HEK293T (cell line): Measurements from ENCODE around the gene OLIG1.

Experiments used
- CTCF ChIA-PET: fragments of 350-600 bp; formaldehyde crosslinking; extraction: SDS; loops from one replicate; lab custom pipeline; 2021; ENCODE audit warnings: antibody characterized with exemption, inconsistent platforms; lab: Yijun Ruan, JAX
- POLR2A ChIA-PET: fragments of 350-600 bp; formaldehyde crosslinking; extraction: SDS; loops from one replicate; lab custom pipeline; 2020; ENCODE audit warnings: antibody characterized with exemption, inconsistent platforms; lab: Yijun Ruan, JAX
- DNase-seq: peaks from one replicate; pipeline ENCODE4 v3.0.0; 2012; ENCODE audit warnings: mixed read lengths; ENCODE audit errors: extremely low spot score
- ARNT ChIP-seq: fragments of 450-650 bp; IDR thresholded peaks from 2 replicates; pipeline ENCODE4 v1.6.1; 2017; ENCODE audit warnings: mild to moderate bottlenecking
- BHLHE40 ChIP-seq: fragments of 450-650 bp; IDR thresholded peaks from 2 replicates; pipeline ENCODE4 v1.6.1; 2016; ENCODE audit warnings: mild to moderate bottlenecking, moderate library complexity, borderline replicate concordance
- CTBP1 ChIP-seq: fragments of 450-650 bp; IDR thresholded peaks from 2 replicates; pipeline ENCODE4 v1.6.1; 2016; ENCODE audit warnings: borderline replicate concordance
- ELF4 ChIP-seq: fragments of 450-650 bp; IDR thresholded peaks from 2 replicates; pipeline ENCODE4 v1.6.1; 2017; ENCODE audit warnings: antibody characterized with exemption
- FOXA1 ChIP-seq: fragments of 450-650 bp; IDR thresholded peaks from 2 replicates; pipeline ENCODE4 v1.6.1; 2016; ENCODE audit warnings: mild to moderate bottlenecking
- FOXK2 ChIP-seq: fragments of 450-650 bp; IDR thresholded peaks from 2 replicates; pipeline ENCODE4 v1.6.1; 2016; ENCODE audit warnings: mild to moderate bottlenecking
- FOXM1 ChIP-seq: fragments of 450-650 bp; IDR thresholded peaks from 2 replicates; pipeline ENCODE4 v1.6.1; 2017; ENCODE audit warnings: mild to moderate bottlenecking, borderline replicate concordance
- HDGF ChIP-seq: fragments of 450-650 bp; IDR thresholded peaks from 2 replicates; pipeline ENCODE4 v1.6.1; 2017; ENCODE audit warnings: antibody characterized with exemption, borderline replicate concordance
- L3MBTL2 ChIP-seq: fragments of 450-650 bp; conservative IDR thresholded peaks from 2 replicates; pipeline ENCODE4 v1.6.1; 2016; ENCODE audit warnings: mild to moderate bottlenecking
- LEF1 ChIP-seq: fragments of 450-650 bp; IDR thresholded peaks from 2 replicates; pipeline ENCODE4 v1.6.1; 2017; ENCODE audit warnings: mild to moderate bottlenecking, borderline replicate concordance
- NFRKB ChIP-seq: fragments of 450-650 bp; IDR thresholded peaks from 2 replicates; pipeline ENCODE4 v1.6.1; 2016; ENCODE audit warnings: mild to moderate bottlenecking, moderate library complexity
- PKNOX1 ChIP-seq: fragments of 450-650 bp; IDR thresholded peaks from 2 replicates; pipeline ENCODE4 v1.6.1; 2016
- SP1 ChIP-seq: fragments of 450-650 bp; IDR thresholded peaks from 2 replicates; pipeline ENCODE4 v1.6.1; 2017
- SUZ12 ChIP-seq: fragments of 450-650 bp; IDR thresholded peaks from 2 replicates; pipeline ENCODE4 v1.6.1; 2016; ENCODE audit warnings: mild to moderate bottlenecking
- TARDBP ChIP-seq: fragments of 450-650 bp; IDR thresholded peaks from 2 replicates; pipeline ENCODE4 v1.6.1; 2016
- ZNF384 ChIP-seq: fragments of 450-650 bp; IDR thresholded peaks from 2 replicates; pipeline ENCODE4 v1.6.1; 2016

The OLIG1 gene

GRCh38 chr21:33030633-33031032 is 39.3 kb upstream of the OLIG1 start:
- ChIA-PET CTCF (no interaction called here), POLR2A (no interaction called here)
- DNase-seq, result no peak
- TF ChIP-seq ARNT (no peak), FOXM1 (no peak), PKNOX1 (no peak), BHLHE40 (no peak), FOXK2 (no peak), LEF1 (no peak), HDGF (no peak), SP1 (no peak), L3MBTL2 (no peak), TARDBP (no peak), SUZ12 (no peak), ELF4 (no peak), ZNF384 (no peak), FOXA1 (no peak), NFRKB (no peak), CTBP1 (no peak)

DNA sequence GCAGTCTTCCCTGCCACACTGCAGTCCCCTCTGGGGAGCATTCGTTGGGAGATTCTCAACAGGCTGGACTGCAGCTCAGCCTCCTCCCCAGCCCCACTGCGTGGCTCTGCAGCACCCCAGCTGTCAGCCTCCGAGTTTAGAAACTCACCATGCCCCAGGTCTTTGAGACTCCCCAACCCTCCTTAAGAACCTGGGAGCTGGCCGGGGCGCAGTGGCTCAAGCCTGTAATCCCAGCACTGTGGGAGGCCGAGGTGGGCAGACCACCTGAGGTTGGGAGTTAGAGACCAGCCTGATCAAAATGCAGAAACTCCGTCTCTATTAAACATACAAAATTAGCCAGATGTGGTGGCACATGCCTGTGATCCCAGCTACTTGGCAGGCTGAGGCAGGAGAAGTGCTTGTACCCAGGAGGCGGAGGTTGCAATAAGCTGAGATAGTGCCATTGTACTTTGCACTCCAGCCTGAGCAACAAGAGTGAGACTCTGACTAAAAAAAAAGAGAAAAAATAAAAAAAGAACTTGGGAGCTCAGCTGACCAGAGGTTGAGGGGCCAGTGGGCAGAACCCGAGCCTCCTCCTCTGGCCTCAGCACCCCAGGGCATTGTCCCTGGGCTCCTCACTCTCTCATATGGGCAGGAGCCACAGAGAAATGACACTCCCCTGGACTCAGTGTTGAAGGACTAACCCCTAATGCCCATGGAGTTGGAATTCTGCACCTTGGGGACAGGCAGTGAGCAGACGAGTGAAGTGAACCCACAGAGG is 38.6 kb upstream of the OLIG1 start:
- TF ChIP-seq PKNOX1, result no peak
- TF ChIP-seq LEF1, result no peak
- no peak for TF ChIP-seq ZNF384
- TF ChIP-seq FOXA1, result no peak
- TF ChIP-seq NFRKB, result no peak
- no peak for TF ChIP-seq HDGF
- TF ChIP-seq CTBP1, result no peak
- no peak for TF ChIP-seq L3MBTL2
- TF ChIP-seq SUZ12, result no peak
- no peak for TF ChIP-seq TARDBP
- CTCF ChIA-PET, result no interaction called here

GRCh38 chr21:33032434-33033047 is 37.4 kb upstream of the OLIG1 start:
- POLR2A ChIA-PET, result no interaction called here
- DNase-seq, result no peak
- CTCF ChIA-PET, result no interaction called here
- TF ChIP-seq BHLHE40, result no peak
- TF ChIP-seq ARNT, result no peak
- TF ChIP-seq FOXM1, result no peak
- TF ChIP-seq CTBP1, result no peak
- no peak for TF ChIP-seq ZNF384
- no peak for TF ChIP-seq L3MBTL2
- TF ChIP-seq FOXA1, result no peak
- no peak for TF ChIP-seq LEF1
- no peak for TF ChIP-seq HDGF
- no peak for TF ChIP-seq ELF4
- no peak for TF ChIP-seq FOXK2
- TF ChIP-seq NFRKB, result no peak
- TF ChIP-seq SP1, result no peak
- TF ChIP-seq PKNOX1, result no peak
- TF ChIP-seq TARDBP, result no peak
- TF ChIP-seq SUZ12, result no peak

More for the DNA sequence above, 38.6 kb upstream of the OLIG1 start:
- POLR2A ChIA-PET, result no interaction called here
- no peak for DNase-seq

DNA sequence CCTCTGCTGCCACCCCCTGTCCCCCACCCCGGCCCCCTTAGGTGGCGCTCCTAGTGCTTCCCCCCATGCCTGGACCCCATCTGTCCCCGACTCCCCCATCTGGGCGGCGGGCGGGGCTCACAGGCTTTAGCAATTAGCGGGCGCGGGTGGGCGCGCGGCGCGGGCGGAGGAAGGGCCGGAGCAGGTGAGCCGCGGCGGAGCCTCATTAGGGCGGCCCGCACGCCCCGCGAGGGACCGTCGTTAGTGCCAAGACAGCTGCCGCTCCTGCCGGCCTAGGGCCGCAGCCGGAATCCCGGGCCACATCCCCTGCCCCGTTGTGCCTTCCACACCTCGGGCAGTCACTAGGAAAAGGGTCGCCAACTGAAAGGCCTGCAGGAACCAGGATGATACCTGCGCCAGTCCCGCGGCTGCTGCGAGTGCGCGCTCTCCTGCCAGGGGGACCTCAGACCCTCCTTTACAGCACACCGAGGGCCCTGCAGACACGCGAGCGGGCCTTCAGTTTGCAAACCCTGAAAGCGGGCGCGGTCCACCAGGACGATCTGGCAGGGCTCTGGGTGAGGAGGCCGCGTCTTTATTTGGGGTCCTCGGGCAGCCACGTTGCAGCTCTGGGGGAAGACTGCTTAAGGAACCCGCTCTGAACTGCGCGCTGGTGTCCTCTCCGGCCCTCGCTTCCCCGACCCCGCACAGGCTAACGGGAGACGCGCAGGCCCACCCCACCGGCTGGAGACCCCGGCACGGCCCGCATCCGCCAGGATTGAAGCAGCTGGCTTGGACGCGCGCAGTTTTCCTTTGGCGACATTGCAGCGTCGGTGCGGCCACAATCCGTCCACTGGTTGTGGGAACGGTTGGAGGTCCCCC is 36.6 kb upstream of the OLIG1 start:
- ChIA-PET CTCF (no interaction called here), POLR2A (no interaction called here)
- DNase-seq, result no peak
- TF ChIP-seq PKNOX1 (no peak), FOXA1 (no peak), L3MBTL2 (no peak), FOXM1 (no peak), ZNF384 (no peak), SUZ12 (no peak), TARDBP (no peak), BHLHE40 (no peak), FOXK2 (no peak)

DNA sequence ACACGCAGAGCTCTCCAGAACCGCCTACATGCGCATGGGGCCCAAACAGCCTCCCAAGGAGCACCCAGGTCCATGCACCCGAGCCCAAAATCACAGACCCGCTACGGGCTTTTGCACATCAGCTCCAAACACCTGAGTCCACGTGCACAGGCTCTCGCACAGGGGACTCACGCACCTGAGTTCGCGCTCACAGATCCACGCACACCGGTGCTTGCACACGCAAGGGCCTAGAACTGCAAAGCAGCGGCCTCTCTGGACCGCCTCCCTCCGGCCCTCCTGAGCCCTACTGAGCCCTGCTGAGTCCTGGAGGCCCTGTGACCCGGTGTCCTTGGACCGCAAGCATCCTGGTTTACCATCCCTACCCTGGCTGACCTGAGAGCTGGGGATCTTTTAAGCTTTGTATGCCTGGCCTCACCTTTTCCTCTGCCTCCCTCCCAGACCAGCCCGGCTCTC is 36.0 kb upstream of the OLIG1 start:
- CTCF ChIA-PET, result no interaction called here
- TF ChIP-seq FOXA1 (no peak), CTBP1 (no peak), FOXM1 (no peak), SUZ12 (no peak), BHLHE40 (no peak), HDGF (no peak), ARNT (no peak), TARDBP (no peak), L3MBTL2 (no peak), PKNOX1 (no peak), ZNF384 (no peak), LEF1 (no peak), ELF4 (no peak), NFRKB (no peak), FOXK2 (no peak), SP1 (no peak)
- POLR2A ChIA-PET, result no interaction called here
- no peak for DNase-seq
